Smooth muscle cell (in vitro differentiated cells): Measurements from ENCODE around the gene ZNF442. TPM values are rescaled to one million over a fixed set of nuclear protein-coding genes. Genes with fewer than 3 reads are reported as not detected.

Experiments used
- DNase-seq: peaks from one replicate; lab custom pipeline; 2025; ENCODE audit not compliant: unreplicated experiment; lab: John Stamatoyannopoulos, UW
- H2AFZ ChIP-seq: fragments of 200-600 bp; sonication (generic); 2 replicates; pipeline ENCODE4 v1.6.0; 2016; ENCODE audit warnings: antibody characterized with exemption, low read depth, mild to moderate bottlenecking
- H3F3A ChIP-seq: fragments of 200-600 bp; sonication (generic); 2 replicates; pipeline ENCODE4 v1.6.0; 2017; ENCODE audit warnings: antibody characterized with exemption, low read depth
- H3K27ac ChIP-seq: fragments of 200-600 bp; sonication (generic); 2 replicates; pipeline ENCODE4 v1.5.1; 2016; ENCODE audit warnings: low read depth, mild to moderate bottlenecking
- H3K27me3 ChIP-seq: fragments of 200-600 bp; sonication (generic); 2 replicates; pipeline ENCODE4 v1.6.1; 2016; ENCODE audit warnings: low read depth, mild to moderate bottlenecking
- H3K36me3 ChIP-seq: fragments of 200-600 bp; sonication (generic); 2 replicates; pipeline ENCODE4 v1.5.1; 2016; ENCODE audit warnings: low read depth
- H3K4me1 ChIP-seq: fragments of 200-600 bp; sonication (generic); 2 replicates; pipeline ENCODE4 v1.5.1; 2016; ENCODE audit warnings: low read depth
- H3K4me2 ChIP-seq: fragments of 200-600 bp; sonication (generic); 2 replicates; pipeline ENCODE4 v1.6.0; 2016; ENCODE audit warnings: mild to moderate bottlenecking
- H3K4me3 ChIP-seq: fragments of 200-600 bp; sonication (generic); 2 replicates; pipeline ENCODE4 v1.5.1; 2016; ENCODE audit warnings: mild to moderate bottlenecking
- H3K79me2 ChIP-seq: fragments of 200-600 bp; sonication (generic); 2 replicates; pipeline ENCODE4 v1.6.0; 2016; ENCODE audit warnings: low read depth, mild to moderate bottlenecking
- H3K9ac ChIP-seq: fragments of 200-600 bp; sonication (generic); 2 replicates; pipeline ENCODE4 v1.6.0; 2016; ENCODE audit warnings: low read depth
- H3K9me3 ChIP-seq: fragments of 200-600 bp; sonication (generic); replicated peaks from 2 replicates; pipeline ENCODE4 v1.5.1; 2016; ENCODE audit warnings: low read depth
- H4K20me1 ChIP-seq: fragments of 200-600 bp; sonication (generic); 2 replicates; pipeline ENCODE4 v1.6.0; 2016; ENCODE audit warnings: low read depth
- whole genome bisulfite sequencing: methylation state at CpG from one replicate; pipeline ENCODE4 v1.1.7; 2016; ENCODE audit warnings: low lambda C conversion rate; 5-methylcytosine and 5-hydroxymethylcytosine counted together
- polyA plus RNA-seq: library from polyadenylated mRNA; unstranded; fragments of >200 nt; fragmentation: Nextera tagmentation; extraction: Ambion mirVana; gene quantifications from 2 replicates; pipeline ENCODE4 v1.2.1, GENCODE V29; 2016
- total RNA-seq: library from RNA; depleted of rRNA; stranded (reverse); fragments of >200 nt; gene quantifications from 2 replicates; pipeline ENCODE4 v1.2.3, GENCODE V29; 2014
- TF ChIP-seq, protein P1 (sequence below): fragments of 200-600 bp; sonication (generic); IDR thresholded peaks from 2 replicates; pipeline ENCODE4 v1.5.1; 2017; ENCODE audit warnings: borderline replicate concordance, mild to moderate bottlenecking, antibody characterized with exemption; ENCODE audit not compliant: insufficient read depth, poor library complexity, severe bottlenecking

The ZNF442 gene
- total and polyA plus RNA-seq, 2 experiments from 2014 or later: 0.06 to 0.40 TPM

DNA sequence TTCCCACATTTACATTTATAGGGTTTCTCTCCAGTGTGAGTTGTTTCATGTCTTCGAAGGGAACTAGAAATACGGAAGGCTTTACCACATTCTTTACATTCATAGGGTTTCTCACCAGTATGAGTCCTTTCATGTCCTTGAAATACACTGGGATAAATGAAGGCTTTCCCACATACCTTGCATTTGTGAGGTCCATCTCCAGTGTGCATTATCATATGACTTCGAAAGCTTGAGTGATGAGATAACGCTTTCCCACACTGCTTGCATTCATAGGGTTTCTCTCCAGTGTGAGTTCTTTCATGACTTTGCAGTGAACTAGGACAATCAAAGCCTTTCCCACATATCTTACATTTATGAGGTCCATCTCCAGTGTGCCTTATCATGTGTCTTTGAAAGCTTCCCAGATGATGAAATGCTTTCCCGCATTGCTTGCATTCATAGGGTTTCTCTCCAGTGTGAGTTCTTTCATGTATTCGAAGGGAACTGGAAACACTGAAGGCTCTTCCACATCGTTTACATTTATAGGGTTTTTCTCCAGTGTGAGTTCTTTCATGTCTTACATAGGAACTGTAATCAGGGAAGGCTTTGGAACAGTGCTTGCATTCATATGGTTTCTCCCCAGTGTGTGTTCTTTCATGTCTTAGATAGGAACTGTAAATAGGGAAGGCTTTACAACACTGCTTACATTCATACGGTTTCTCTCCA lies 15.1 kb downstream of the ZNF442 start:
- Histone ChIP-seq H2AFZ (no peak overlapping the region), H3K4me1 (no peaks in the 10 kb centered on the region), H3K9me3 (peaks cover 47% of the 10 kb centered on the region), H3K4me3 (no peak overlapping the region), H3K4me2 (no peak overlapping the region), H3K27ac (no peak overlapping the region), H3K79me2 (no peaks in the 10 kb centered on the region), H3F3A (no peaks in the 10 kb centered on the region), H3K9ac (no peak overlapping the region), H3K27me3 (no peaks in the 10 kb centered on the region), H3K36me3 (peaks cover 33% of the 10 kb centered on the region), H4K20me1 (no peaks in the 10 kb centered on the region)
- 96% methylated on average over 8 of the region's 8 CpGs for WGBS
- TF ChIP-seq, protein P1, sequence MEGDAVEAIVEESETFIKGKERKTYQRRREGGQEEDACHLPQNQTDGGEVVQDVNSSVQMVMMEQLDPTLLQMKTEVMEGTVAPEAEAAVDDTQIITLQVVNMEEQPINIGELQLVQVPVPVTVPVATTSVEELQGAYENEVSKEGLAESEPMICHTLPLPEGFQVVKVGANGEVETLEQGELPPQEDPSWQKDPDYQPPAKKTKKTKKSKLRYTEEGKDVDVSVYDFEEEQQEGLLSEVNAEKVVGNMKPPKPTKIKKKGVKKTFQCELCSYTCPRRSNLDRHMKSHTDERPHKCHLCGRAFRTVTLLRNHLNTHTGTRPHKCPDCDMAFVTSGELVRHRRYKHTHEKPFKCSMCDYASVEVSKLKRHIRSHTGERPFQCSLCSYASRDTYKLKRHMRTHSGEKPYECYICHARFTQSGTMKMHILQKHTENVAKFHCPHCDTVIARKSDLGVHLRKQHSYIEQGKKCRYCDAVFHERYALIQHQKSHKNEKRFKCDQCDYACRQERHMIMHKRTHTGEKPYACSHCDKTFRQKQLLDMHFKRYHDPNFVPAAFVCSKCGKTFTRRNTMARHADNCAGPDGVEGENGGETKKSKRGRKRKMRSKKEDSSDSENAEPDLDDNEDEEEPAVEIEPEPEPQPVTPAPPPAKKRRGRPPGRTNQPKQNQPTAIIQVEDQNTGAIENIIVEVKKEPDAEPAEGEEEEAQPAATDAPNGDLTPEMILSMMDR: no peak
- DNase-seq: no peak

DNA sequence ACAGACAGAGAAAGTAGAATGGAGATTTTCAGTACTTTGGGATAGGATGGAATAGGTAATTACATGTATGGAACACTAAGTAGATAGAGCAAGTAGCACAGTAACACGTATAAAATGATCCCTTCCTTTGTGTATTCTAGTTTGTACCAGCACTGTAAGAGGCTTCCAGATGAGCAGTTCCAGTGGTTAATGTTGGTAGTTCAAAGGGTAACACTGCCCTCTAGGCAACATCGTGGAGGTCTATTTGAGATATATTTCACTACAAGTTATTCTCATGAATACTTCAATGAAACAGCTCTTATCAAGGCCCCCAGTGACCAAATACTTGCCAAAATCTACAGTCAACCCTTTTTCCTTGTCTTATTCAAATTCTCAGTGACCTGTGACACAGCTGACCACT lies 18.6 kb downstream of the ZNF442 start:
- Histone ChIP-seq H3K9me3 (peaks cover 40% of the 10 kb centered on the region), H3K36me3 (peaks cover 28% of the 10 kb centered on the region), H4K20me1 (no peaks in the 10 kb centered on the region), H3K79me2 (no peaks in the 10 kb centered on the region), H3F3A (no peaks in the 10 kb centered on the region), H2AFZ (no peak overlapping the region), H3K4me1 (no peaks in the 10 kb centered on the region), H3K4me2 (no peak overlapping the region), H3K4me3 (no peak overlapping the region), H3K27me3 (no peaks in the 10 kb centered on the region), H3K9ac (no peak overlapping the region), H3K27ac (no peak overlapping the region)
- TF ChIP-seq, protein P1: no peak
- 90% methylated on average over 2 of the region's 2 CpGs for WGBS
- no peak for DNase-seq

DNA sequence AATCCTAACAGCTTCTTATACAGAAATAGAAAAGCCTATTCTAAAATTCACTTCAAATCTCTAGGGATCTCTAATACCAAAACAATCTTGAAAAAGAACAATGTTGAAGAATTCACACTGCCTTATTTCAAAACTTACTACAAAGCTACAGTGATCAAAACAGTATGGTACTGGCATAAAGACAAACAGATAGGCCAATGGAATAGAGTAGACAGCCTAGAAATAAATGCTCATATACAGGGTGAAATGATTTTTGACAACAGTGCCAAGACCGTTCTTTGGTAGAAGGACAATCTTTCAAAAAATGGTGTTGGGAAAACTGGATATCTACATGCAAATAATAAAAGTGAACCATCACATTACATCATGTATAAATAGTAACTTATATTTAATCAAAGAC lies 20.3 kb downstream of the ZNF442 start:
- H3K36me3 ChIP-seq: peaks cover 11% of the 10 kb centered on the region
- H3K9me3 ChIP-seq: peaks cover 23% of the 10 kb centered on the region
- no peaks in the 10 kb centered on the region for H3K27me3 ChIP-seq
- H3K4me1 ChIP-seq: no peaks in the 10 kb centered on the region
- TF ChIP-seq, protein P1: no peak
- no peaks in the 10 kb centered on the region for H3F3A ChIP-seq
- H3K4me3 ChIP-seq: no peak overlapping the region
- no peak for DNase-seq
- H4K20me1 ChIP-seq: no peaks in the 10 kb centered on the region
- no peak overlapping the region for H2AFZ ChIP-seq
- no peaks in the 10 kb centered on the region for H3K79me2 ChIP-seq
- H3K4me2 ChIP-seq: no peak overlapping the region
- no peak overlapping the region for H3K9ac ChIP-seq
- no peak overlapping the region for H3K27ac ChIP-seq
- 92% methylated on average over 1 of the region's 1 CpG for WGBS
